HG03095 (cell line): ENCODE measurements around the gene SLC39A1.
A peak's percentile ranks its signal among the peaks of the same experiment; 100 is the strongest.

Experiments
- ATAC-seq: cut with Tn5 transposase; IDR thresholded peaks from one replicate; pipeline ENCODE4 v1.9.1; 2021; ENCODE audit warnings: moderate library complexity; ENCODE audit not compliant: unreplicated experiment

SLC39A1 gene

DNA sequence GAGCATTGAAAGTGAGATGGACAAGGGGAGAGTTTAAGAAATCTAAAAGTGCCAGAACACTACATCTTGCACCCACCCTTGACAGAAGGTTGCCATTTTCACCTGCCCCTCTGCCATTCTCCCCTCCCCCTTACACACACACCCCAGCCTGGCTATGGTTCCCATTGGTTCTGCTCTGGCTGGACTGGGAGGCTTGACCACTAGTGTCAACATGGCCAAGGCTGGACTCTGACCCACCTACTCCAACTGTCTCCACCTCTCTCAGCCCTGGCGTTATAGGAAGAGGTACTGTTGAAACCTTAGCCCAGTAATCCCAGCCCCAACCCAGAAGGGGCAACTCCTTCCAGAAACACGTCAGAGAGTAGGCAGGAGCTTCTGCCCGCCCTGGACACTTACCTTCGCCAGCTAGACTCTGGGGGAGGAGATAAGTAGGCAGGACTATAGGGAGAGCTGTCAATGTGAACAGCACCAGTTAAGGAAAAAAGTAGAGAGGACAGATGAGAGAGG, 9.4 kb downstream of the SLC39A1 start:
- no peak for ATAC-seq

DNA sequence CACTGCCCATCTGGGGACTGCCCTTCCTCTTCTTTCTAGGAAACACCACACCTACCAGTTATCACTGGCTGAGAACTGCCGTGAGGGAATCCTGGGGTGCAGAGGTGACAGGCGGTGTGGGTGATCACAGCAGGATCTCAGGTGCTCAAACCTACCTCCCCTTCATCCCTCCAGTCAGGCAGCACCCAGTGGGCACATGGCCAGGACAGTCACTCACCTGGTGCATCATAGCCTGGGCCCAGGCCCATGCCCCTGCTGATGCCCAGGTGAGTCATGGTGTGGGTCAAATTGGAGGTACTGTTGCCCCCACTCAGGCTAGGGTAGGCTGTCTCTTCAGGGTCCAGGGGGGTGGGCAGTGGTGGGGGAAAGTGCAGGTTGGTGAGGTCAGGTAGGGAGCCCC, 11.5 kb downstream of the SLC39A1 start:
- no peak for ATAC-seq

DNA sequence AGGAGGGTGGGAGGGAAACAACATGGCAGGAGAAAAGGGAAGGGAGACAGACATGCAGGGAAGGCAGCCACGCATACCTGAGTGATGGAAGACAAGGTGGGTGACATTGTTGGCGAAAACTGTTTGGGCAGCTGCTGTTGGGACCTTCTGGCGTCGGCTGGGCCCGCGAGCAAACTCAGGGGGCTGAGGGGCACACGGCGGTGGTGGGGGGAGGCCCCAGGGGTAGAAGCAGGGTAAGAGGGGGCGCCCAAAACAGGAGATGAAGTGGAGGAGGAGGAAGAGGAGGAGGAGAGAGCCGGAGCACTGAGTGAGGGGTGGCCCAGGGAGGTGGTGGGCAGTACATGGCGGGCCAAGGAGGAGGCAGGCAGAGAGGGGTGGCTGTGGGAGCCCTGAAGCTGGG, 12.2 kb downstream of the SLC39A1 start:
- ATAC-seq = no peak

DNA sequence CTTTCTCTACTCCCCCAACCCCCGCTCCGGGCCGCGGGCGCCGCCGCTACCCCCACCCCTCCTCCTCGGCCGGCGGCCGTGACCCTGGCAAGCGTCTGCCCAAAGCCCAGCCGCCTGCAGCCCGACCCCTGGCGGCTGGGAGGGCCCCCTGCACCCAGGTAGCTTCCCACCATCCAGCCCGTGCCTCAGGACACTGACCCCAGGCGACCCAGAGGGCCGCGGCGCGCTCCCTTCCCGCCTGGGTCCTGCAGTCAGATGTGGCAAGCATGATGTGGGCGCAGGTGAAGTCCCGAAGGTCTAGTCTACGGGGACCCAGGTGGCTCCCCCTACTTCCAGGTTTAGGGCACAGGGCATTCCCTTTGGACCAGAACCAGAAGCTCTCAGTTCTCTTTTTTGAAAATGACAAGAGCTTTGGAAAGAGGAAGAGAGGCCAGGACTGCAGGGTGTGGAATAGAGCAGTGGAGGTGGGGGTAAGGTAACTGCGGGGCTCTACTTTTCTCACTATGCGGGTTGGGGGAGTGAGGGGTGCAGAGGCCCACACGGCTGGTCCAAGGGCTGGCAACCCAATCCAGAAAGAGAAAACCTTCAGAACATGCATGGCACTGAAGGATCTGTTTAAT, 16.6 kb downstream of the SLC39A1 start, which contains the start of gene DENND4B:
Gene DENND4B (minus strand): TSS at position 97 of the 620 bp plus-strand sequence. CDS start 2,344 bp downstream, outside the sequence.
- ATAC-seq = peak; percentile 49

DNA sequence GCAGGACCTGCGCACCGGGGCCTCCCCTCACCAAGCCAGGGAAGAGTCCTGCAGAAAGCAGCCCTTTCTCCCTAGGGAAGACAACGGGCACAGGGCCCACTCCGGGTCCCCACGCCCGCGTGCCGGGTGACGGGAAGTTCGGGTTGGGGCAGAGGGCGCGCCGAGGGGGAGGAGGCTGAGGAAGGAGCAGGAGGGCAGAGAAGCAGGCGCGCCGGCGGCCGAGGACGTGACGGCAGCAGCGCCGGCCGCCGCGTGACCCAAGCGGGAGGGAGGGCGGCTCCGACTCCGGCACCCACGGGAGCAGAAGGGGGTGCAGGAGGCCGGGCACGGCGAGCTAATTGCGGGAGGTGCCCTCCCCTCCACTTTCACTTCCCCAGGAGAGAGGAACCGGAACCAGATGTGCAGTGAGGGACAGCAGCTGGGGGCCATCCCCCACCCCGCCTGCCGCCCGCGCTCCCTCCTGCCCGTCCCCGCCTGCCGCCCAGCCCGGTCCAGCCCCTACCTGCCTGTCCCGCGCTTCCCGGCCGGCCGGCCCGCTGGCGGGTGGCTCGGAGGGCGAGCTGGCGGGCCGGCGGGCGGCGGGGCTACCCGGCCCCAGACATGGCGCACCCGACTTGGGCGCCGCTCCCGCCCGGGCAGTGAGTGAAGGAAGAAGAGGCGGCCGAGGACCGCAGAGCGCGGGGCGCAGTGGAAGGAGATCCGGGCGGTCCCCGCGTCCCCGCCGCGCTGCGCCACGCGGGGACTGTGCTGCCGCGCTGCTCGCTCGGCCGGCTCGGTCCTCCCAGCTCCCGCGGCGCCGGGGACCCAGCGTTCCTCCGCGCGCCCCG, 17.3 kb downstream of the SLC39A1 start:
- ATAC-seq = peak; percentile 53

DNA sequence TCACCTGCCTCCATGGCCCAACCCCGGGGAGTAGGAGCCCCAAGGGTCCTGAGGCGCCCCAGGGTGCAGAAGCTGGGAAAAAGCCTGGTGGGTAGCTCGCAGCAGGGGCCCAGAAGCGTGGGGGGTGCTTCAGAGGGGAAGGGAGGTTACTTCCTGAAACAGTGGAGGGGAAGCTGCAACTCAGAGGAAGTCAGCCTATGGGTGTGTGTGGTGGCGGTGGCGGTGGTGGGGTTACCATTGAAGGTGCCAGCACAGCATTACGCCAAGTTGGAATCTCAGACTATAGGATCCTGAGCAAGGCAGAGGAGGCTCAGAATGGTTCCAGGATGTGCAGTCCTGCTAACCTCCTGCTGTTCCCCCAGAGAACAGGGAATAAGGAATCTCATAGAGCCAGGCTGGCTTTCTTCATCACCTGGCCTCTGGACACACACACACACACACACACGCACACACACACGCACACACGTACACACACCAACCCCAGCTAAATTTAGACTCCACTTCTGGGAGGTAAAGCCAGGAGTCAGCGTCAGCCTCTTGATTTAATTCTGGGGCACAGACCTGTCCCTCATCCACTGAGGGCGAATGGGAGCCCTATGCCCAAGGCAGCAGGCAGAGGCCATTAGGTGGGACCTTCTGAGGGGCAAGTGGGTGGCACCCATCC, 18.1 kb downstream of the SLC39A1 start:
- ATAC-seq = no peak

DNA sequence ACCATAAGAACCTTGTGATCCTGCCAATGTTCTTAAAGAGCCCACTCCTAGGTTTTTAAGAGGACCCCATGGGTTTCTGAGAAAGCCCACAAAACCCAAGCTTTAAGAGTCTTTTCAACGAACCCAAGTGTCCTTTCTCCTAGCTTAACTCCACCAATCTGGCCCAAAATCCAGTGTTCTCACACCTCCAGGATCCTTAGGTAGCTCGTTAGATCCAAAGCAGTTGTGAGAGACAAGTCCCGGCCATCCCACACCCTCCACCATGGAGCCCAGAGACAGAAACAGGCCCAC, 18.6 kb downstream of the SLC39A1 start:
- ATAC-seq = no peak

DNA sequence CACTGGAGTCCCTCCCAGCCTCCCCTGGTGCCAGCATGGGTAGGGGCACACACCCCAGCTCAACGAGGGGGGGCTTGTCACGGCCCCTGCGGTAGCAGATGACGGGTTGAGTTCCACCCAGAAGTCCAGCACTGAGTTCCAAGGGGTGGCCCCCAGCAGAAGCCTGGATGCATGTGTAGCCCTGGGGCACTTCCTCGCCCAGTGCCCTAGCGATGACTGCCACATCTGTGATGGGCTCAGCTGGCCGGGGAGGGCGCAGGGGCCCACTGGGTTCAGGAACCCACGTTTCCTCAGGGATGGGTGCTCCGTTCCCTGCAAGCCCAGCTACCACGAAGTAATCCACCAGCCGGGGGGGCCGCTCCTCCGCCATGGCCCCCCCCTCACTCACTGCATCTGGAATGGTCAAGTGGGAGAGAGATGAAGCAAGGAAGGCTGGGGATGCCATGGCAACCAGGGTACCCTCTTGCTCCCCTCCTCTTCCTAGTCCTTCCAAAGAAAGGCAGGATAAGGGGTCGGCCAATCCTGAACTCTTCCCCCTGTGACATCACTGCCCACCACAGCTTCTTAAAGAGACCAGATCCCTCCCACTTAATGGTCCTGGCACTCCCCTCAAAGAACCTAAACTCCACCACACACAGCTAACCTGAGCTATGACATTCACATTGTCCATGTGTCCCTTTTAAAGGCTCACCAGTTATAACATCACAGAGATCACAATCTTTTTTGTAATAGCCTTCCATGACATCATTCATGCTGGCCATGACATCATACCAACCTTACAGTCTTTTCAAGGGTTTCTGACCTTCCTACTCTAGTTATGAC, 19.1 kb downstream of the SLC39A1 start:
- ATAC-seq = no peak

DNA sequence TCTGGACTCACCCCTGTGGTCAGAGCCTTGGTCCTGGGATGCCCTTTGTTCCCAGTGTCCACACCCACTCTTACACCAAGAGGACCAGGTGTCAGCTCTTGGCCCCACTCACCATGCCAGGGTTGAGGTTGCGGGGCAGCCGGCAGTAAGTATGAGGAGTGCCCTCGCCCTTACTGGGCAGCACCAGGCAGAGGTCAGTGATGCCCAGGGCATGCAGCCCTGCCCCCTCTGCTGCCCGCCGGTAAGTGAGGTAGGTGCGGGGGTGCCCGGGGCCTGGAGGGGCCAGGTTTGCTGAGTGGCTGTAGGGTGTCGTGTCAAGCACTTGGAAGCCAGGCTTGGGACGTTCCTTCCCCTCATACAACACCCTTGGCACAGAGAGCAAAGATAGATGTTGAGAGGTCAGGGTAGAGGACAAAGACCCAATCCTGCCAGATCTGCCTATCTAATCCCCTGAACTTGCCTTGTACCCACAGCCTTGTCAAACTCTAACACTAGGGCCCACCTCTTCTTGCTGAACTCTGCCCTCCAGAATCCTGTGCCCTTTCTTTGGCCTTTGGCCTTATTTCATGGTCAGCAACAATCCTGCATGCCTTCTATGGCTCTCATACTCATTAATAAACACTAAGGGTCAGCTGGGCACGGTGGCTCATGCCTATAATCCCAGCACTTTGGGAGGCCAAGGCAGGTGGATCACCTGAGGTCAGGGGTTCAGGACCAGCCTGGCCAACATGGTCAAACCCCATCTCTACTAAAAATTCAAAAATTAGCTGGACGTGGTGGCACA, 20.4 kb downstream of the SLC39A1 start:
- no peak for ATAC-seq

DNA sequence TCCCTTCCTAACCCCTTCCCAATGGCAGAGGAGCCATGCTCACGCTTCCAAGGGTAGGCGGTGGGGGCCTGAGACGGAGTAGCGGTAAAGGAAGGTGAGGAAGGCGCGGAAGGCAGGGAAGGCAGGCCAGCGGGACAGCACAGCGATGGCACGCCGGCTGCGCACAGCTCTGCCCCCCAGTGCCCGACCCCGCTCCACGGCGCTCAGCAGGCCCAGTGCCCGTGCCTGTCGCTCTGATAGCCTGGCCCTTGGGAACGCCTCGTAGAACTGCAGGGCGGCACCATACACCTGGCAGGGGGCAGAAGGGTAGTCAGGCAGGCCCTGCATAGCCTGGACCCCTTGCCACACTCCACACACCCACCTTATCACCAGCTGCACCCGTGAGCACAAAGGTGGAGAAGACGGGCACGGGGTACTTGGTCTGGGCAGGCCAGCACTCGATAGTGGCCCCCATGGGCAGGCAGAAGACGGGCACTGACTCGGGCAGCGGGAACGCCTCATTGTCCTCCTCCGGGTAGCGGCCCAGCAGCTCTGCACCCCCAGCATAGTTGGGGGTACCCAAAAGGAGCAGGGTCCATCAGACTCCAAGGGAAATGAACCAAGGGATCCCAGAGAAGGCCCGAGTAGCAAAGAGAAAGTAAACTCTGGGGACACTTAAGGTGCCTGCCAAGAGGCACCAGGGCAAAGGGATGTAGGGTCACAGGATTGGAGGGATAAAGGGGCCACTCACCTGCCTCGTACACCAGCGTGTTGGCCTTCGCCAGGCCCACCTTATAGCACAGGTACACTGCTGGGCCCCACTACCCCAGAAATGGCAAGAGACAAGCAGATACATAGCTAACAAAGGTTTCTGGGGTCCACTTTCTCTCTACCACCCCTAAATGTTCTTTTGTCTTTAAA, 21.3 kb downstream of the SLC39A1 start:
- no peak for ATAC-seq

DNA sequence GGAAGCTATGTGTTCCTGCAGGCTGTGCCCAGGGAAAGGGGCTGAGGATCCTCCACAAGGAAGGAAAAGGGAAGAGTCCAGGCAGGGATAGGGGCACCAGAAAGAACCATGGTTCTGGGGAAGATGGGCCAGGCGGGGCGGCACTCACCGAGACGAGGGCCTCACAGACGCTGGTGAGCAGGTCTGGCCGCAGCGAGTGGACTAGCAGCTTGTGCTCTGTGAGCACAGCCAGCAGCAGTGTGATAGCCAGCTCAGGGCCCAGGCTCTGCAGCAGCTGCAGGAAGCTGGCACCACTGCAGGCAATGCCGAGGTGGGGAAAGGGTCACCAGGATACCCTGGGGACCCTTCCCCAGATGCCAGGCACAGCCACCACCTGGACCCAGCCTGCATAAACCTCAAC, 22.6 kb downstream of the SLC39A1 start:
- ATAC-seq = no peak

DNA sequence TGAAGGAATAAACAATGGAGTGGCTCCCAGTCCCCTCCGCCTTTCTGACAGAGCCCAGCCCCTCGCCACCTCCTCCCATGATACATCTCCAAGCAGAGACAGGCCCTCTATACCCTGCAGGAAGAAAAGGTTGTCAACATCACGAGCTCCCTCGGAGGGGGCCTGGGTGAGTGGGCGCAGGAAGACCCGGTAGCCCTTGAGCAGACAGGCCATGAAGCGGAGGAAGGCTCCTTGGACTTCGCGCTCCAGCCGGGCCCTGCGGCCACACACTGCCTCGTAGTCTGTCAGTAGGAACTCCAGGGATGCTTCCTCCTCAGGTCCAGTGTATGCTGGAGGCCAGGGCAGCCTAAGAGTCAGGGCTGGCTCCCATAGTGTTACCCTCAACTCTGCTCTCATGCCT, 23.9 kb downstream of the SLC39A1 start:
- ATAC-seq = no peak

DNA sequence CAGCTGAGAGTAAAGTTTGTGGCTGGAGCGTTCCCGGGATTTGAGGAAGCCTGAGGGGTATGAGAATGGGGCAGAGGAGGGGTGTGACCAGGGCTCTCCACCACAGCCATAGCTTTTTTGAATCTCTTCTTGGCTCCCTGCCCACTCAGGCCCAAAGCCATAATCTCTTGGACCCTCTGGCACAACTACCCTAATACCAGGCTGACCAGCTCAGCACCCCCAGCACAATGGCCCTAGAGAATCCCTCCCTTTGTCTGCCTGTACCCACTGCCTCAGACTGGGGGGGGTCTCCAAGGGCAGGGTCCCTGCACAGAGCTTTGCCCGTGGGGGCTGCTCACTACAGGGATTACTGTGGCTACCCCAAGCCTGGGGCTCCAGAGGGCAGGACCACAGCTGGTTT, 24.3 kb downstream of the SLC39A1 start:
- ATAC-seq = no peak

DNA sequence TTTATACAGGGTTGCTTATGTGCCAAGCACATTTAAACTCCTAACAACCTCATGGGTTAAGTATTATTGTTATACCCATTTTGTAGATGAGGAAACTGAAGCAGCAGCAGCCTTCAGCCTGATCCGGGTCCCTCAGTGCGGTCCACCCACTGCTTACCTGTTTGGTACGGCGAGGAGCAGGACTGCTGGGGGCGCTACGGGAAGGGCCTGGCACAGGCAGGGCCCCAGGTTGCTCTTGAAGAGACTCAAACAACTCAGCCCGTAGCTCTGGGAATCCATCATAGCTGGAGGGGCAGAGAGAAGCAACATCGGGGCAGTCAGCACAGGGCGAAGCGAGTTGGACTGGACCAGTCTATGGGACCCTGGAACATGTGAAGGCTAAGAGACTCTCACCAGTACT, 26.0 kb downstream of the SLC39A1 start:
- ATAC-seq = no peak

DNA sequence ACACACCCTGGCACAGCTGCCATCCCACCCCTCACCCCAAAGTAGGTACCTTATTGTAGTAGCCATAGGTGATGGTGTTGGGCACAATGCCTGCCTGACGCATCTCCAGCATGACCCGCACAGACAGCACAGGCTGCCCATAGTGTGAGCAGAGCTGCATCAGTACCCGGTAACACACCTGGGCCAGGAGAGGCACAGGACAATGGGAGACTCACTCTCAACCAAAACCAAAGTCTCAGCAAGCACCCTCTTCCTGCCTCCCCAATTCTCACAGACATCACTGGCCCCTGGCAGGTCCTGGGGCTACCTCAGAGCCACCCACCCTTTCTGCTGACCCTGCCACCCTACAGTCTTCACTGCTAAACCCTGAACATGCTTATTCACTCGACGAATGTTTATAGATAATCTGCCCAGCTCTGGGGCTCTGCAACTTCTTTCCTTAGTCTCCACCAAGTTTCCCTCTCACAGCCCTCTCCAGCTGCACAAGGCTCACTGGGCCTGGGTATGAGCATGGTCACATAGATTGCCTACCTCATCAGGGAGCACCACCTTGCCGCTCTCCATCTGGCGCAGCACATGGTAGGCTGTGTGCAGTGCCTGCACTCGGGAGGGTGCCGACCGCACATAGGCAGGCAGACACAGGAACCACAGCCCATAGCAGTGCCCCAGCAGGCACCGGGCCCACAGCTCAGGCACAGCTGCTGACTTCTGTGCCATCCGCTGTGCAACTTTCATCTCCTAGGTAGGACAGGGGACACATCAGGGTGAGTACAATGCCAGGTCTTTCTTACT, 27.1 kb downstream of the SLC39A1 start:
- no peak for ATAC-seq

DNA sequence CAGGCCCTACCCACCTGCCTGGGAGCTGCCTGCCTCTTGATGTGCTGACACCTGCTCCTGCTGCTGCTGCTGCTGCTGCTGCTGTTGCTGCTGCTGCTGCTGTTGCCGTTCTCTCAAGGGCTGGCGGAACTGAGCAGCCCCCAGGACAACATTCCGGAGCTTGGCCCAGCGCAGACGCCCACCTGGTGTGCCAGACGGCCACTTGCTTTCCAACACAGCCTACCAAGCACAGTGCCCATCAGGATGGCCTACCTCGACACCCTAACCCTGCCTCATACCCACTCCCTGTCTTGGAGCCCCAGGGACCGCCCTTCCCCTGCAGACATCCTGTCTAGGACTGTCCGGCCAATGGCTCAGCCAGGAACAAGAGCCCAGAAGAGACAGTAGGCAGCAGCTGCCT, 28.6 kb downstream of the SLC39A1 start:
- ATAC-seq = no peak

DNA sequence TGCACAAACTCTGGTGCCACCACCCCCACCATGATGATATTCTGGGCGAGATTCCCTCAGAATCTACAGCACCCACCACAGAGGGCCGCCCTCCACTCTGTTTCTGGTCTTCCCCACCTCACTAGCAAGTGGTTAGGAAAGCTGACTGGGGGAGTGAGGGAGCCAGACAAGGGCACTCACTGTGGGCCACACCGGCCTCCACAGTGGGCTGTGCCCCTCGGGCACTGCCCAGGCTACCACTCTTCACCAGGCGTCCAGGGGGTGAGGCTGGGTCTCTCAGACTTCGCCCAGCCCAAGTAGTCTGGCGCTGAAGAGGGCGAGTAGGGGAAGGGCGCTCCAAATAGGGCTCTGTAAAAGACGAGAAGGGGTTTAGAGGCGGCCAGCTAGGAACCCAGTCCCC, 29.4 kb downstream of the SLC39A1 start:
- ATAC-seq = no peak

DNA sequence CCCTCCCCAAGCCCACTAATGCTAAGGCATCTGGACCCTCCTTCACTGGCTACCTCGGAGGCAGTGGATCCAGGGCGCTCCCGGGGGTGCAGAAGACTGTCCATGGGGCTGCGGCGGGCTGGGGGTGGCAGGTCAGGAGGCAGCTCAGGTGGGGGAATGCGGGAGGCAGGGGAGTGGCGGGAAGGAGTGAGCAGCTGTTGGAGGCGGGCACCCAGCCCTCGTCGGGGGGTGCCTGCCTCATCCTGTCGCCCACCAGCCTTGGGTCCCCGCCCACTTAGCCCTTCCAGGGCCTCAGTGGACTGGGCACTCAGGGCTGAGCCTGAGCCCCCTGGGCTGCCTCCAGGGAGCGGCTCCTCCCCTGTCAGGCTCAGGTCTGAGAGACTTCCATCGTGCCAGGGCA, 29.9 kb downstream of the SLC39A1 start:
- no peak for ATAC-seq
